Camera-type eye (tissue), 1 donor: ENCODE results near the gene GINM1. TPM values are rescaled to one million over a fixed set of nuclear protein-coding genes. Genes with fewer than 3 reads are reported as not detected.

Experiments used
- total RNA-seq: library from RNA; depleted of rRNA; stranded (reverse); fragments of >200 nt; gene quantifications from one replicate; pipeline ENCODE4 v1.2.3, GENCODE V29; 2014

GINM1 gene
- total RNA-seq: 55.9 TPM

GRCh38 chr6:149565527-149566409 is at the start of gene GINM1:
Gene GINM1 (plus strand): TSS chr6:149566375. CDS start chr6:149566415, 40 bp downstream.

DNA sequence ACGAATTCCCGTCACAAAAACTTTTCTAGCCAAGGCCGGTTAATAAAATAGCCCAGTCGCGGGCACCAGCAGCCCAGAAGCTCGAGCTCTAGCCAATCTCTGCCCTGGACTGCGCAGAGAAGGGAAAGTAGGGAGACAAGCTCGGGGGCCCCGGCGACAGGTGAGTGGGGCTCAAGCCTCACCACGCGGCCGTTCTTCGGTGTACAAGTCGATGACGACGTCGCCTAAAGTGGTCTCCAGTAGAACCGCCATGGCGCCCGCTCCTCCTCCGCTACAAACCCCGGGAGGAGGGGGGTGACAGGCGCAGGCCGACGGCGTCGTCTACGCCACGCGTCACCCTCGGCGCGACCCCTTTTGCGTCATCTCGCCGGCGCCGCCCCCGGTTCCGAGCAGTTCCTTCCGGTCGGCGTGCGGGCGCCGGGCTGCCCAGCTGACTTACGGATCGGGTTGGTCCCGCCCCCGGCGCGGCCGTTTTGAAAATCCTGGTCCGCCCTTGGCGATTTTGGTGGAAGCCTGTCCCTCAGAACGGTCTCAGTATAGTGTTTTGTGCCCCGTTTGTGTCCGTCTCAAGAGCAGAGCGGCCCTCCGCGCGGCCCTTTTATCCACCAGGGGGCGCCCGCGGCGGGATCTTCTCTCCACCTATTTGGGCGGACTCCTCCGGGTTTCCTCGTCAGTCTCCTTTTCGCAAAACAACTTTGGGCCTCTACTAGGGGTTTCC is 20.3 kb upstream of the GINM1 start, which contains the start of gene PPIL4:
Gene PPIL4 (minus strand): TSS at position 290 of the 718 bp plus-strand sequence. CDS start 38 bp downstream, at position 252.

Other genes starting within 250 kb of the GINM1 start
- gene TAB2, start 248.7 kb upstream of the GINM1 start, total RNA-seq: 70.0 TPM
- 16.1 TPM for gene SUMO4, start 166.1 kb upstream of the GINM1 start, total RNA-seq
- gene ZC3H12D, start 81.4 kb upstream of the GINM1 start, total RNA-seq: 1.0 TPM
- gene PPIL4, start 20.3 kb upstream of the GINM1 start, total RNA-seq: 64.5 TPM
- gene KATNA1, start 82.3 kb downstream of the GINM1 start, total RNA-seq: 31.0 TPM
- 52.7 TPM for gene LATS1, start 151.7 kb downstream of the GINM1 start, total RNA-seq
- gene NUP43, start 180.2 kb downstream of the GINM1 start, total RNA-seq: 41.5 TPM
- gene PCMT1, start 183.4 kb downstream of the GINM1 start, total RNA-seq: 121 TPM